Body of pancreas (tissue), 4 donors: ENCODE data around the gene APLNR.

ENCODE experiments used
- CTCF ChIP-seq, 7 experiments: fragments of 450-650 bp in 4 of 7; fragments of 200-600 bp in 3 of 7; sonication (generic) in 3 of 7; IDR thresholded peaks; one replicate each; pipeline ENCODE4 v1.5.1; 2016 to 2019; ENCODE audit warnings: antibody characterized with exemption in 7 of 7
- POLR2A ChIP-seq, 3 donors: fragments of 450-650 bp; IDR thresholded peaks; one replicate each; pipeline ENCODE4 v1.6.1; 2016; ENCODE audit warnings: antibody characterized with exemption in 3 of 3, mild to moderate bottlenecking in 2 of 3

- no peak for TF ChIP-seq CTCF (IDR thresholded peaks at IDR 0.05)
- TF ChIP-seq POLR2A (IDR thresholded peaks at IDR 0.05) = no peak
These were observed 26.3 kb downstream of the APLNR start for GRCh38 chr11:57210781-57211180.
